ENCODE measurements around the gene SFTPB.

The SFTPB gene

DNA sequence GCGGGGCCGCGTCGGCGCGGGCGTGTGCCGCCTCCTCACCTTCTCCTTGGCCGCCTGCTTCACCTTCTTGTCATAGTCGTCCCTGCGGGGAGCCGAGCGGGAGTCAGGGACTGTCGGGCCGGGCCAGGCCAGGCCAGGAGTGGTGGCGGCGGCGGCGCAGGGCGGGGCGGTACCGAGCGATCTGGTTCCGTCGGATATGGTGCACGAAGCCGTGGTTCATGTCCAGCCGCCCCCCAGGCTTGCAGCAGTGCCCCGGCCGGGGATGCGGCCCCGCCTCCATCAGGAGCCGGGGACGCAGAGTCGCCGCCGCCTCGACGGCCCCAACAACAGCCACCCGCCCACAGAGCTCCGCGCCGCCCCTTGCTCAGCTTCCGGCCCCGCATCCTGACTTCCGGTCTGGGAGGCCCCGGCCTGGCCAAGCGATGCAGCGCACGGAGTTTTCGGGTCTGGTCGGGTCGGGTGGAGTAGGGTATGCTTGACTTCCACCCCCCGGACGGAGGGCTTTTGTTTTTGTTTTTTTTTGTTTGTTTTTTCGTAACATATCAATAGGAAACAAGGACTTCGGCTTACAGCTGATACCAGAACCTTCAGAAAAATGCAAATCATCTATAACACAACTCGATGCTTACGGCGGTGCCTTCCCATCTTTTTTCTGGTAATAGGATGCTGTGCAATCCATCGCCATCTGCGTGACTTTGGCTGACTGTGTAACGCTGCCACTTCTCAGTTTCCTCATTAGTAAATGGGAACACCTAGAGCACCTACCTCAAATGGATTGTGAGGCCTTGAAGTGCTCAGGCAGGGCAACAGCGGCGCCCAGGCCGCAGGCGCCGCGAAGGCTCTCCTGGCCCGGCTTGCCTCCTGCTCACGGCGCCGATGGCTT, 56.1 kb downstream of the SFTPB start, which contains the start of gene C2orf68:
Gene C2orf68, minus strand, starts transcription at position 362 of the 883 bp plus-strand sequence. Its CDS starts 82 bp downstream, at position 280.
- peak; percentile 80 for DNase-seq (ENCODE audit: low read depth)

DNA sequence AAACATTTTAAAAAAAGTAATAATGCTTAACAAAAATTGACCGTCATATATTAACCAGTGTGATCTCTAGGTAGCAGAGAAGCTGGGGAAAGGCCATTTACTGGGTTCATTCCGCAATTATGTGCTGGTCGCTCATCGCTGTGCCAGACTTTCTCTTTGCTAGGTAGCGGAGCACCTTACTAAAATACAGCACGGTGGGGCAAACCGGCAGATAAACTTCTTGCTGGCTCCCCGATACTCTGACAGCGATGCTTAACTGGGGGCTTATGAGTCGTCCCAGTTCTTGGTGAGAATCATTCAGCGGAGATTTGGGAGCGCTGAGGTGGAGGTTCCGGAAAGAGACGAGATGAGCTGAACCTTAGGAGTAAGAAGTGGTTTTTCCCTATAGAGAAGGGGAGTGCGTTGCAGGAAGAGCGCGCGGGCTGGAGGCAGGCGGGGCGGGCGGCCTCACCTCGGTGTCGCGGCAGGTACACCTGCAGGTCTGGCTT, 56.7 kb downstream of the SFTPB start:
- DNase-seq (ENCODE audit: low read depth): no peak
